Epithelial cell of alveolus of lung (primary cell): ENCODE results near the gene OR1J4. TPM values are rescaled to one million over a fixed set of nuclear protein-coding genes. Genes with fewer than 3 reads are reported as not detected.

Source experiments
- total RNA-seq: library from RNA; depleted of rRNA; stranded (reverse); fragments of >200 nt; gene quantifications from 2 replicates; pipeline ENCODE4 v1.2.1, GENCODE V29; 2015

OR1J4 gene, protein sequence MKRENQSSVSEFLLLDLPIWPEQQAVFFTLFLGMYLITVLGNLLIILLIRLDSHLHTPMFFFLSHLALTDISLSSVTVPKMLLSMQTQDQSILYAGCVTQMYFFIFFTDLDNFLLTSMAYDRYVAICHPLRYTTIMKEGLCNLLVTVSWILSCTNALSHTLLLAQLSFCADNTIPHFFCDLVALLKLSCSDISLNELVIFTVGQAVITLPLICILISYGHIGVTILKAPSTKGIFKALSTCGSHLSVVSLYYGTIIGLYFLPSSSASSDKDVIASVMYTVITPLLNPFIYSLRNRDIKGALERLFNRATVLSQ
- total RNA-seq, result not detected in 2 replicates

DNA sequence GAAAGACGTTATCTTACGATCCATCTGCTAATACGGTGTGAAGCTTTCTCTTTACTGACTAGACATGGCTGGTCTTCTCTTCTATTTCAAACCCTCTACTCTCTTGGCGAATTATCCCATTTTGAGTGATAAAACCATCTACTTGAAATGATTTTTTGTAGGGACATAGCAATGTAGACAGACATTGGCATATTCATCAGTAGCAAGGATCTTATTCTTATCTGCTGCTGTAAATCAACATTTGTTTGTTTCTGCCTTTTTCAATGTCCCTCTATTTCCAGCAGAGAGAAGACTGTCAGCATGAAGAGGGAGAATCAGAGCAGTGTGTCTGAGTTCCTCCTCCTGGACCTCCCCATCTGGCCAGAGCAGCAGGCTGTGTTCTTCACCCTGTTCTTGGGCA lies at the start of gene OR1J4:
OR1J4 (plus strand) TSS at position 301 of the 400 bp plus-strand sequence; CDS start at position 301, 0 bp downstream.

DNA sequence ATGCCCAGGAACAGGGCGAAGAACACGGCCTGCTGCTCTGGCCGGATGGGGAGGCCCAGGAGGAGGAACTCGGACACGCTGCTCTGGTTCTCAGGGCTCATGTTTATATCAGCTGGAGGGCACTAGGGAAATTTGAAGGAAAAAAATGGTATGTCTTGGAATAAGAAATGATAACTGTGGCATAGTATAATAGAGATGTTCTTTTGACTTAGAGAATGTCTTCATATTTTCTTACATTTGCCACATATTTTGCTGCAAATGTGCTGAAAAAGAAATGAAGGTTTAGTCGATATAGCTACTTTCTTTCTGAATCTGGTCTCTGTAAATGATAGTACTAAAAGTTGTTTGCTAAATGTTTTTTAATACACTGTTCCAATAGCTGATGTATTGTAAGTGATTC lies 41.1 kb upstream of the OR1J4 start, which contains the start of gene OR1J1:
OR1J1 (minus strand) TSS at position 101 of the 400 bp plus-strand sequence; CDS start at position 101, 0 bp downstream.

DNA sequence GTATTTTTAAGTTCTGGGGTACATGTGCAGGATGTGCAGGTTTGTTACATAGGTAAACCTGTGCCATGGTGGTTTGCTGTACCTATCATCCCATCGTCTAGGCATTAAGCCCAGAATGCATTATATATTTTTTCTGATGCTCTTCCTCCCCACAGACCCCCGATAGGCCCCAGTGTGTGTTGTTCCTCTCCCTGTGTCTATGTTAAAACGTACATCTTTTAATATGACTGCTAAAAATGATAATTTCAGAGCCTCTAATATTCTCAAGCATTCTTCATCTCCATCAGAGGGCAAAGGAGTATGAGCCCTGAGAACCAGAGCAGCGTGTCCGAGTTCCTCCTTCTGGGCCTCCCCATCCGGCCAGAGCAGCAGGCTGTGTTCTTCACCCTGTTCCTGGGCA lies 8.4 kb upstream of the OR1J4 start, which contains the start of gene OR1J2:
OR1J2 (plus strand) TSS at position 301 of the 400 bp plus-strand sequence; CDS start at position 301, 0 bp downstream.

DNA sequence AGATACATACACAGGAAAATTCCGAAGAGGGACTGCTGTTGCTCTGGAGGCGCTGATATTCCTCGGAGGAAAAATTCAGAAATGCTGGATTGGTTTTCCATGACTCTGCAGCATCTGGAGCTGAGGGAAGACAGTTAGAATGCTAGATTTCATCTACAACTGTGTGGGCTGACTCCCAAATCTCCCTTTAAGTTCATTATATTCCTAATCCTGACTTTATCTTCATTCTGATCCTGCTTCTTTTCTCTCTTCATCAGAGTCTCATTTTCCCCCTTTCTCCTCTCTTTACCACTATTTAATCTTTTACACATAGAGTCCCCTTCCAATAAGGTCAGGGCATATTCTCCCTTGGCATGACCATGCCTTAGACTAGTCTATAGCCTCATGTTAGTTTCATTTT lies 8.3 kb downstream of the OR1J4 start, which contains the start of gene OR1N1:
OR1N1 (minus strand) TSS at position 101 of the 400 bp plus-strand sequence; CDS start at position 101, 0 bp downstream.

DNA sequence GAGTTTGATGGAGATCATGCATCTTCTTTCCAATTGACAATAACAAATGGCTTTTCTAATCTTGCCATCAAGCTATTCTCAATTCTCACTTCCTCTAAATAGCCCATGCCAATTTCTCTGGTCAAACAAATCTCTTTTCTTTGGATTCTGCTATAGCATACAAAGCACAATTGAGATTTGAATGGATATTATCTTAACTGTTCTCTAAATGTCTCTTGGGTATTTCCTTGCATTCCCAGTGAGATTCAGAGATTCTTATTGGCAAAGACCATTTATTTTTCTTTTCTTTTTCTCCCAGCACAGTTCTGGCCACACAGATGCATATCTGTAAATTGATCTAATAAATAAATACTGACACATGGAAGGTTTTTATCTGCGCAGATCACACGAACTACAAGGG lies 33.9 kb downstream of the OR1J4 start, which contains the start of gene OR1N2:
OR1N2 (plus strand) TSS at position 301 of the 400 bp plus-strand sequence. CDS start 100 bp downstream, outside the sequence.

Other genes starting within 250 kb of the OR1J4 start
- gene PTGS1, start 148.1 kb upstream of the OR1J4 start, total RNA-seq, result 36.8 and 61.8 TPM in 2 replicates
- not detected in 2 replicates for gene OR1J1, start 41.2 kb upstream of the OR1J4 start, total RNA-seq
- gene OR1J2, start 8.3 kb upstream of the OR1J4 start, total RNA-seq, result not detected in 2 replicates
- gene OR1N1, start 8.2 kb downstream of the OR1J4 start, total RNA-seq, result not detected in 2 replicates
- gene OR1N2, start 34.0 kb downstream of the OR1J4 start, total RNA-seq, result not detected in 2 replicates
- not detected in 2 replicates for gene OR1L8, start 64.2 kb downstream of the OR1J4 start, total RNA-seq
- gene OR1Q1, start 95.6 kb downstream of the OR1J4 start, total RNA-seq, result not detected in 2 replicates
- not detected in 2 replicates for gene OR1B1, start 138.5 kb downstream of the OR1J4 start, total RNA-seq
- gene OR1L1, start 142.6 kb downstream of the OR1J4 start, total RNA-seq, result not detected in 2 replicates
- gene OR1L3, start 156.0 kb downstream of the OR1J4 start, total RNA-seq, result not detected in 2 replicates
- gene OR1L4, start 204.8 kb downstream of the OR1J4 start, total RNA-seq, result not detected in 2 replicates
- gene OR1L6, start 223.2 kb downstream of the OR1J4 start, total RNA-seq, result not detected in 2 replicates